Measurements from ENCODE around the gene PLIN3.
"Not testable (repeated sequence)": the region's sequence is repeated elsewhere in the genome, so short reads cannot be mapped to it uniquely, and the experiment has no call there.

Gene PLIN3

GRCh38 chr19:4845975-4846374, 21.5 kb downstream of the PLIN3 start:
- not testable (repeated sequence) for DNase-seq (ENCODE audit: low read depth)

GRCh38 chr19:4844348-4845179, 22.9 kb downstream of the PLIN3 start:
- DNase-seq (ENCODE audit: low read depth), result no peak

- DNase-seq (ENCODE audit: low read depth), result no peak
These were observed 23.9 kb downstream of the PLIN3 start for GRCh38 chr19:4843647-4843965.

- DNase-seq (ENCODE audit: low read depth), result no peak
These were observed 28.3 kb downstream of the PLIN3 start for GRCh38 chr19:4839192-4839591.

- no peak for DNase-seq (ENCODE audit: low read depth)
These were observed 34.7 kb downstream of the PLIN3 start for GRCh38 chr19:4832776-4833175.

GRCh38 chr19:4831979-4832340, 35.5 kb downstream of the PLIN3 start:
- not testable (repeated sequence) for DNase-seq (ENCODE audit: low read depth)

- peak; percentile 78 for DNase-seq (ENCODE audit: low read depth)
These were observed 36.0 kb downstream of the PLIN3 start, which contains the start of gene TICAM1 for GRCh38 chr19:4831304-4831978. TSS of gene TICAM1 (minus strand) at chr19:4831712. CDS start at chr19:4818377, 13,335 bp downstream.

GRCh38 chr19:4830768-4831265, 36.6 kb downstream of the PLIN3 start:
- no peak for DNase-seq (ENCODE audit: low read depth)

GRCh38 chr19:4830332-4830731, 37.1 kb downstream of the PLIN3 start:
- DNase-seq (ENCODE audit: low read depth), result no peak

- no peak for DNase-seq (ENCODE audit: low read depth)
These were observed 38.3 kb downstream of the PLIN3 start for GRCh38 chr19:4829001-4829712.

- DNase-seq (ENCODE audit: low read depth), result no peak
These were observed 43.9 kb downstream of the PLIN3 start for GRCh38 chr19:4823577-4823976.

GRCh38 chr19:4822354-4822753, 45.1 kb downstream of the PLIN3 start:
- DNase-seq (ENCODE audit: low read depth), result not testable (repeated sequence)

- DNase-seq (ENCODE audit: low read depth), result no peak
These were observed 46.2 kb downstream of the PLIN3 start for GRCh38 chr19:4821265-4821664.

GRCh38 chr19:4817467-4818277, 49.8 kb downstream of the PLIN3 start:
- no peak for DNase-seq (ENCODE audit: low read depth)

- DNase-seq (ENCODE audit: low read depth), result no peak
These were observed 50.6 kb downstream of the PLIN3 start for GRCh38 chr19:4816950-4817278.

- no peak for DNase-seq (ENCODE audit: low read depth)
These were observed 51.1 kb downstream of the PLIN3 start for GRCh38 chr19:4816202-4816949.

GRCh38 chr19:4815426-4816201, 51.9 kb downstream of the PLIN3 start:
- DNase-seq (ENCODE audit: low read depth), result peak; percentile 57

- no peak for DNase-seq (ENCODE audit: low read depth)
These were observed 52.6 kb downstream of the PLIN3 start for GRCh38 chr19:4814625-4815425.

GRCh38 chr19:4811328-4812131, 55.9 kb downstream of the PLIN3 start:
- peak; percentile 60 for DNase-seq (ENCODE audit: low read depth)

Data from T-helper 22 cell (primary cell).